Psoas muscle (tissue), 8 donors: ENCODE measurements around the gene SIGLEC7. TPM values are rescaled to one million over a fixed set of nuclear protein-coding genes. Genes with fewer than 3 reads are reported as not detected.

ENCODE experiments used
- ATAC-seq, 4 donors: fragments of 200-7000 bp; cut with Tn5 transposase; one replicate each; pipeline ENCODE4 v1.9.1; 2020; ENCODE audit warnings: moderate library complexity in 3 of 4, mild to moderate bottlenecking in 2 of 4
- DNase-seq, 2 donors: peaks; one replicate each; pipeline ENCODE4 v3.0.0-alpha.2; 2020
- H3K27ac ChIP-seq: fragments of 200-600 bp; one replicate; pipeline ENCODE4 v1.8.0; 2022
- H3K27me3 ChIP-seq, 3 donors: fragments of 200-600 bp in 1 of 3; one replicate each; pipeline versions ENCODE4 v1.6.1 to v1.8.0; 2013 to 2022; ENCODE audit warnings: low read length in 2 of 3, mild to moderate bottlenecking in 2 of 3, moderate library complexity in 1 of 3; ENCODE audit not compliant: insufficient read depth in 3 of 3
- H3K36me3 ChIP-seq, 2 donors: fragments of 200-600 bp in 1 of 2; one replicate each; pipeline versions ENCODE4 v1.6.1 to v1.8.0; 2013 to 2022; ENCODE audit warnings: low read depth in 1 of 2, mild to moderate bottlenecking in 1 of 2, moderate library complexity in 1 of 2; ENCODE audit not compliant: insufficient read depth in 1 of 2
- H3K4me1 ChIP-seq: fragments of 200-600 bp; one replicate; pipeline ENCODE4 v1.8.0; 2022
- H3K4me3 ChIP-seq: fragments of 200-600 bp; one replicate; pipeline ENCODE4 v1.8.0; 2022; ENCODE audit warnings: mild to moderate bottlenecking
- H3K9me3 ChIP-seq: fragments of 200-600 bp; one replicate; pipeline ENCODE4 v1.8.0; 2022
- CTCF ChIP-seq: fragments of 200-600 bp; IDR thresholded peaks from one replicate; pipeline ENCODE4 v1.8.0; 2022; ENCODE audit warnings: antibody characterized with exemption
- WGBS, 3 donors: extraction: QIAGEN DNeasy Blood & Tissue Kit; methylation state at CpG; one replicate each; pipeline versions ENCODE4 v1.1.6 to v1.1.7; 2013; 5-methylcytosine and 5-hydroxymethylcytosine counted together
- intact Hi-C, 2 donors: fragments of 100-400 bp; cut with DNase I; formaldehyde crosslinking; loops; one replicate each; pipeline versions ENCODE4 v1.11.0 to v1.14.2; 2022
- polyA plus RNA-seq, 3 donors: library from polyadenylated mRNA; stranded (reverse); fragments of 200-250 nt; gene quantifications; one replicate each; pipeline ENCODE4 v1.2.3, GENCODE V29; 2013
- total RNA-seq, 4 donors: library from RNA; stranded (reverse); fragmentation: NEBNext Ultra II Directional in 2 of 4; extraction: Animal tissue kit (Norgen Biotek cat#: 25700) in 2 of 4; gene quantifications; one replicate each; pipeline versions ENCODE4 v1.2.1 to v1.2.4, GENCODE V29; 2021 to 2023
- donor health status: healthy with polysubstance abuse.
- donor health status: DM: no; HTN: no; CAD: no; lungs with moderate emphysema.
- donor health status: Bipolar disorder and iron deficiency.
- donor health status: healthy.
- donor health status: DM: yes; HTN: yes; CAD: no.
- donor health status: DM: no; HTN: no; CAD: no.
- donor health status: DM: no; HTN: no; CAD: no.
- donor health status: DM: yes; HTN: yes; CAD: no.

The SIGLEC7 gene
- total and polyA plus RNA-seq, 7 donors = 0.08 to 0.82 (median 0.50) TPM; not detected in 1

GRCh38 chr19:51122112-51122981, 19.8 kb upstream of the SIGLEC7 start:
- H3K36me3 ChIP-seq = no peaks in the 10 kb centered on the region
- no peak overlapping the region for H3K4me3 ChIP-seq
- no peak overlapping the region for H3K27ac ChIP-seq
- H3K27me3 ChIP-seq = peaks cover 0 to 6% (median 0%) of the 10 kb centered on the region in 3 donors
- intact Hi-C loops = no loop called here
- no peak for ATAC-seq
- no peaks in the 10 kb centered on the region for H3K4me1 ChIP-seq
- 69 to 74% (median 70%) methylated on average over 22 of the region's 22 CpGs for WGBS, 3 donors
- no peak for TF ChIP-seq CTCF
- H3K9me3 ChIP-seq = no peaks in the 10 kb centered on the region
- DNase-seq = no peak

- ATAC-seq = no peak
- H3K27me3 ChIP-seq = peaks cover 0 to 6% (median 0%) of the 10 kb centered on the region in 3 donors
- no peaks in the 10 kb centered on the region for H3K9me3 ChIP-seq
- no peak overlapping the region for H3K27ac ChIP-seq
- intact Hi-C loops = no loop called here
- H3K4me3 ChIP-seq = no peak overlapping the region
- 47 to 65% (median 62%) methylated on average over 6 of the region's 6 CpGs for WGBS, 3 donors
- TF ChIP-seq CTCF = no peak
- DNase-seq = no peak
- no peaks in the 10 kb centered on the region for H3K36me3 ChIP-seq
- no peaks in the 10 kb centered on the region for H3K4me1 ChIP-seq
These were observed 18.7 kb upstream of the SIGLEC7 start for GRCh38 chr19:51123381-51123800.

GRCh38 chr19:51123802-51124201, 18.3 kb upstream of the SIGLEC7 start:
- Histone ChIP-seq H3K36me3 (no peaks in the 10 kb centered on the region), H3K9me3 (no peaks in the 10 kb centered on the region), H3K27me3 (peaks cover 0 to 6% (median 0%) of the 10 kb centered on the region in 3 donors), H3K4me3 (no peak overlapping the region), H3K4me1 (no peaks in the 10 kb centered on the region), H3K27ac (no peak overlapping the region)
- no peak for ATAC-seq
- TF ChIP-seq CTCF = no peak
- whole genome bisulfite sequencing, 3 donors = 66 to 75% (median 67%) methylated on average over 9 of the region's 9 CpGs
- no peak for DNase-seq
- intact Hi-C loops = no loop called here

GRCh38 chr19:51124216-51124615, 17.9 kb upstream of the SIGLEC7 start:
- TF ChIP-seq CTCF = no peak
- no peak for DNase-seq
- no peaks in the 10 kb centered on the region for H3K36me3 ChIP-seq
- H3K9me3 ChIP-seq = no peaks in the 10 kb centered on the region
- no peak overlapping the region for H3K27ac ChIP-seq
- intact Hi-C loops = no loop called here
- H3K4me3 ChIP-seq = no peak overlapping the region
- WGBS, 3 donors = 72 to 78% (median 73%) methylated on average over 9 of the region's 9 CpGs
- no peaks in the 10 kb centered on the region for H3K4me1 ChIP-seq
- no peak for ATAC-seq
- peaks cover 0 to 6% (median 0%) of the 10 kb centered on the region in 3 donors for H3K27me3 ChIP-seq
